Hepatocyte (in vitro differentiated cells): ENCODE measurements around the gene DRD3.

Experiments used
- CTCF ChIP-seq: fragments of 200-600 bp; sonication (generic); IDR thresholded peaks from 2 replicates; pipeline ENCODE4 v1.5.1; 2016; ENCODE audit warnings: antibody characterized with exemption, mild to moderate bottlenecking; ENCODE audit not compliant: poor library complexity
- EZH2phosphoT487 ChIP-seq: fragments of 200-600 bp; sonication (generic); IDR thresholded peaks from one replicate; pipeline ENCODE4 v1.6.1; 2018; ENCODE audit warnings: antibody characterized with exemption, mild to moderate bottlenecking, low read depth, moderate library complexity; ENCODE audit not compliant: unreplicated experiment, severe bottlenecking

GRCh38 chr3:114154321-114154821, 24.5 kb downstream of the DRD3 start:
- TF ChIP-seq CTCF (no peak), EZH2phosphoT487 (no peak)
